ENCODE results near the gene LARP1B. TPM values are rescaled to one million over a fixed set of nuclear protein-coding genes. Genes with fewer than 3 reads are reported as not detected.
A peak's percentile ranks its signal among the peaks of the same experiment; 100 is the strongest.

Gene LARP1B
- total RNA-seq, 1 experiment from 2014 or later: 42.9 TPM

GRCh38 chr4:128141866-128142265, 80.8 kb downstream of the LARP1B start:
- Histone ChIP-seq H3K23me2 (ENCODE audit: insufficient read length, low read depth, low read length, poor library complexity, severe bottlenecking) (no peaks in the 10 kb centered on the region), H2BK20ac (ENCODE audit: low read depth, low read length, poor library complexity, severe bottlenecking) (no peak overlapping the region), H3K4ac (ENCODE audit: low read depth, low read length) (no peak overlapping the region), H4K20me1 (ENCODE audit: control insufficient read depth, insufficient read depth, insufficient read length) (no peaks in the 10 kb centered on the region), H2BK12ac (ENCODE audit: insufficient read length, low read depth, low read length) (no peak overlapping the region), H3K27me3 (ENCODE audit: insufficient read depth, low read length) (no peaks in the 10 kb centered on the region), H2BK120ac (ENCODE audit: low read depth, low read length, poor library complexity, severe bottlenecking) (no peak overlapping the region), H3K4me2 (ENCODE audit: insufficient read depth, insufficient read length, low read length) (no peak overlapping the region), H3K56ac (ENCODE audit: insufficient read length, low read depth, low read length) (no peak overlapping the region), H3K79me2 (ENCODE audit: insufficient read depth, low read length) (no peaks in the 10 kb centered on the region), H4K91ac (ENCODE audit: insufficient read length, low read depth, low read length) (no peak overlapping the region), H3K79me1 (ENCODE audit: insufficient read depth, low read depth, low read length, poor library complexity, severe bottlenecking) (no peaks in the 10 kb centered on the region), H4K8ac (replicated peaks; ENCODE audit: insufficient read length, low read depth, low read length) (no peak overlapping the region), H3K27ac (ENCODE audit: insufficient read length, low read depth, low read length) (no peak overlapping the region), H4K5ac (ENCODE audit: insufficient read length, low read depth, low read length) (no peak overlapping the region), H3K9me3 (ENCODE audit: control insufficient read depth, low read depth, low read length) (no peaks in the 10 kb centered on the region), H2AK5ac (ENCODE audit: insufficient read length, low read length) (no peak overlapping the region), H3K23ac (ENCODE audit: insufficient read length, low read depth, low read length) (no peak overlapping the region), H2BK15ac (ENCODE audit: low read depth, low read length) (no peak overlapping the region), H2BK5ac (ENCODE audit: insufficient read length, low read length) (no peak overlapping the region), H3T11ph (ENCODE audit: low read length) (no peak overlapping the region), H2AFZ (ENCODE audit: low read length) (no peak overlapping the region), H3K4me1 (ENCODE audit: insufficient read depth, low read length) (no peaks in the 10 kb centered on the region), H3K9ac (ENCODE audit: extremely low read depth, insufficient read length, low read length) (no peak overlapping the region), H3K14ac (ENCODE audit: insufficient read depth, low read length) (no peak overlapping the region), H3K18ac (ENCODE audit: insufficient read length, low read depth, low read length) (no peak overlapping the region)
- TF ChIP-seq, protein P1, sequence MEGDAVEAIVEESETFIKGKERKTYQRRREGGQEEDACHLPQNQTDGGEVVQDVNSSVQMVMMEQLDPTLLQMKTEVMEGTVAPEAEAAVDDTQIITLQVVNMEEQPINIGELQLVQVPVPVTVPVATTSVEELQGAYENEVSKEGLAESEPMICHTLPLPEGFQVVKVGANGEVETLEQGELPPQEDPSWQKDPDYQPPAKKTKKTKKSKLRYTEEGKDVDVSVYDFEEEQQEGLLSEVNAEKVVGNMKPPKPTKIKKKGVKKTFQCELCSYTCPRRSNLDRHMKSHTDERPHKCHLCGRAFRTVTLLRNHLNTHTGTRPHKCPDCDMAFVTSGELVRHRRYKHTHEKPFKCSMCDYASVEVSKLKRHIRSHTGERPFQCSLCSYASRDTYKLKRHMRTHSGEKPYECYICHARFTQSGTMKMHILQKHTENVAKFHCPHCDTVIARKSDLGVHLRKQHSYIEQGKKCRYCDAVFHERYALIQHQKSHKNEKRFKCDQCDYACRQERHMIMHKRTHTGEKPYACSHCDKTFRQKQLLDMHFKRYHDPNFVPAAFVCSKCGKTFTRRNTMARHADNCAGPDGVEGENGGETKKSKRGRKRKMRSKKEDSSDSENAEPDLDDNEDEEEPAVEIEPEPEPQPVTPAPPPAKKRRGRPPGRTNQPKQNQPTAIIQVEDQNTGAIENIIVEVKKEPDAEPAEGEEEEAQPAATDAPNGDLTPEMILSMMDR (conservative IDR thresholded peaks at IDR 0.05): no peak
- Mint-ChIP-seq H3K27ac (peak overlapping the region in 2 of 3 experiments; percentile 5 to 21; a peak in 2 of 7 replicates), H3K4me1 (peaks cover 3 to 7% of the 10 kb centered on the region in 2 experiments; a peak in 2 of 4 replicates), H3K36me3 (ENCODE audit: insufficient read depth in 1 of 3, low read depth in 3 of 3) (peaks cover 11 to 29% (median 19%) of the 10 kb centered on the region in 3 experiments), H3K9me3 (peaks cover 4 to 5% of the 10 kb centered on the region in 2 experiments; a peak in 3 of 5 replicates), H3K4me3 (no peak overlapping the region), H3K27me3 (ENCODE audit: low read depth) (no peaks in the 10 kb centered on the region)
- DNase-seq: no peak

Measured in H9 (cell line).